Endothelial cell of umbilical vein (primary cell): Measurements from ENCODE around the gene THOC5. TPM values are rescaled to one million over a fixed set of nuclear protein-coding genes. Genes with fewer than 3 reads are reported as not detected.

Source experiments
- BruUV-seq: library from RNA; stranded (reverse); fragments of 400-500 nt; replicated peaks from 2 replicates; lab custom pipeline; 2021; lab: Mats Ljungman, UMichigan
- CTCF ChIA-PET: fragments of 300-600, 350-600 bp; sonication (Branson Sonifier 250); formaldehyde crosslinking; loops from one replicate; lab custom pipeline; 2021; ENCODE audit warnings: antibody characterized with exemption, inconsistent platforms; lab: Charles Lee
- POLR2A ChIA-PET: fragments of 300-600, 350-600 bp; sonication (Branson Sonifier 250); formaldehyde crosslinking; loops from one replicate; lab custom pipeline; 2021; ENCODE audit warnings: antibody characterized with exemption, inconsistent platforms; lab: Charles Lee
- DNase-seq: peaks from one replicate; pipeline ENCODE4 v3.0.0-alpha.2; 2011; ENCODE audit warnings: low read depth, low spot score
- FAIRE-seq: peaks from 2 replicates; lab custom pipeline; 2011; peaks lifted over from hg19 to GRCh38; lab: Jason Lieb, UNC
- H2AFZ ChIP-seq: 2 replicates; pipeline ENCODE4 v1.6.0; 2012; ENCODE audit warnings: low read depth, low read length, control low read depth, inconsistent platforms
- H3K27ac ChIP-seq: 2 replicates; pipeline ENCODE4 v1.5.1; 2011; ENCODE audit warnings: low read depth, mild to moderate bottlenecking, control low read depth, low read length, moderate library complexity; ENCODE audit not compliant: insufficient read depth
- H3K27me3 ChIP-seq, 2 experiments: 2 replicates each; pipeline versions ENCODE4 v1.6.0 to v1.6.1; 2011; ENCODE audit warnings: low read length in 2 of 2, mixed read lengths in 1 of 2; ENCODE audit not compliant: control insufficient read depth in 2 of 2, insufficient read depth in 2 of 2
- H3K36me3 ChIP-seq, 2 experiments: 2 replicates in 1 of 2; 3 replicates in 1 of 2; pipeline ENCODE4 v1.5.1; 2011; ENCODE audit warnings: low read length in 2 of 2, mild to moderate bottlenecking in 1 of 2, moderate library complexity in 1 of 2; ENCODE audit not compliant: control insufficient read depth in 2 of 2, insufficient read depth in 2 of 2; ENCODE audit errors: extremely low read depth in 1 of 2
- H3K4me1 ChIP-seq: 3 replicates; pipeline ENCODE4 v1.5.1; 2011; ENCODE audit warnings: mild to moderate bottlenecking, low read length; ENCODE audit not compliant: control insufficient read depth, insufficient read depth; ENCODE audit errors: extremely low read depth
- H3K4me2 ChIP-seq: 2 replicates; pipeline ENCODE4 v1.6.1; 2011; ENCODE audit warnings: low read length, control low read depth, mixed read lengths; ENCODE audit not compliant: insufficient read depth
- H3K4me3 ChIP-seq, 3 experiments: fragments of 200-600 bp in 1 of 3; sonication (generic), shearing (Covaris generic) in 1 of 3; replicated peaks in 1 of 3; 2 replicates each; pipeline ENCODE4 v1.5.1; 2011 to 2016; ENCODE audit warnings: control low read depth in 3 of 3, low read length in 3 of 3, mild to moderate bottlenecking in 2 of 3, inconsistent platforms in 1 of 3, low read depth in 1 of 3, moderate library complexity in 1 of 3; ENCODE audit not compliant: insufficient read depth in 1 of 3
- H3K79me2 ChIP-seq: 2 replicates; pipeline ENCODE4 v1.6.0; 2012; ENCODE audit warnings: low read length, inconsistent platforms; ENCODE audit not compliant: control insufficient read depth, insufficient read depth
- H3K9ac ChIP-seq: replicated peaks from 2 replicates; pipeline ENCODE3; 2011; ENCODE audit warnings: low read length, control low read depth; ENCODE audit not compliant: insufficient read depth; ENCODE audit errors: extremely low read depth
- H3K9me1 ChIP-seq: replicated peaks from 3 replicates; pipeline ENCODE4 v1.6.0; 2011; ENCODE audit warnings: mild to moderate bottlenecking, low read length; ENCODE audit not compliant: control insufficient read depth, insufficient read depth; ENCODE audit errors: extremely low read depth
- H3K9me3 ChIP-seq: replicated peaks from 2 replicates; pipeline ENCODE4 v1.5.1; 2012; ENCODE audit warnings: low read length, inconsistent platforms; ENCODE audit not compliant: control insufficient read depth, insufficient read depth
- H4K20me1 ChIP-seq: replicated peaks from 2 replicates; pipeline ENCODE3; 2011; ENCODE audit warnings: mild to moderate bottlenecking, low read length; ENCODE audit not compliant: control insufficient read depth, insufficient read depth; ENCODE audit errors: extremely low read depth
- EZH2 ChIP-seq: IDR thresholded peaks from 2 replicates; pipeline ENCODE4 v1.6.1; 2012; ENCODE audit warnings: borderline replicate concordance, low read depth, mild to moderate bottlenecking, moderate library complexity, low read length, inconsistent platforms; ENCODE audit not compliant: severe bottlenecking
- FOS ChIP-seq: IDR thresholded peaks from 2 replicates; pipeline ENCODE4 v1.6.1; 2011; ENCODE audit warnings: mild to moderate bottlenecking, low read length, moderate library complexity, borderline replicate concordance; ENCODE audit not compliant: insufficient read depth
- GATA2 ChIP-seq: IDR thresholded peaks from 2 replicates; pipeline ENCODE4 v1.7.0; 2011; ENCODE audit warnings: low read depth, mild to moderate bottlenecking, moderate library complexity, mixed read lengths, low read length; ENCODE audit not compliant: insufficient read length, insufficient read depth
- JUN ChIP-seq: IDR thresholded peaks from 2 replicates; pipeline ENCODE4 v1.6.1; 2011; ENCODE audit warnings: borderline replicate concordance, low read depth; ENCODE audit not compliant: insufficient read length, insufficient read depth
- MYC ChIP-seq: IDR thresholded peaks from one replicate; pipeline ENCODE4 v1.6.1; 2011; ENCODE audit warnings: mild to moderate bottlenecking, low read depth, low read length
- POLR2A ChIP-seq: IDR thresholded peaks from 2 replicates; pipeline ENCODE4 v1.6.1; 2012; ENCODE audit warnings: low read depth, mild to moderate bottlenecking, control low read depth, low read length
- POLR2AphosphoS5 ChIP-seq: IDR thresholded peaks from 2 replicates; pipeline ENCODE4 v1.6.1; 2012; ENCODE audit warnings: low read depth, mild to moderate bottlenecking, control low read depth, low read length, moderate library complexity; ENCODE audit not compliant: insufficient read depth
- dilution Hi-C: fragments of 300-500 bp; cut with MboI; formaldehyde crosslinking; loops from one replicate; pipeline ENCODE4 v1.15.0; 2019; ENCODE audit warnings: low sequenced_read_pairs; ENCODE audit not compliant: extremely low pct_ligation_motif_present
- intact Hi-C: fragments of 100-400 bp; cut with micrococcal nuclease; formaldehyde crosslinking; loops from one replicate; pipeline ENCODE4 v1.10.0; 2022
- polyA plus RNA-seq, 4 experiments: library from polyadenylated mRNA; depleted of rRNA in 3 of 4; stranded (reverse) in 3 of 4; unstranded in 1 of 4; fragments of >200 nt; gene quantifications; 2 replicates each; pipeline versions ENCODE4 v1.2.1 to v1.2.3, GENCODE V29; 2011 to 2012; ENCODE audit warnings: missing spikeins in 1 of 4
- total RNA-seq: library from RNA; stranded (reverse); gene quantifications from 2 replicates; pipeline ENCODE4 v1.2.3, GENCODE V29; 2021
- TF ChIP-seq, protein P1 (sequence below): IDR thresholded peaks from 2 replicates; pipeline ENCODE4 v1.6.1; 2011; ENCODE audit not compliant: insufficient read depth, insufficient read length
- TF ChIP-seq, protein P2 (sequence below), 2 donors: IDR thresholded peaks; 1 replicate in 1 of 2; 2 replicates in 1 of 2; pipeline ENCODE4 v1.5.1; 2011; ENCODE audit warnings: low read length in 2 of 2, mild to moderate bottlenecking in 2 of 2, moderate library complexity in 2 of 2, control low read depth in 1 of 2, inconsistent platforms in 1 of 2, low read depth in 1 of 2; ENCODE audit not compliant: insufficient read depth in 1 of 2; ENCODE audit errors: extremely low read depth in 1 of 2

The THOC5 gene
- total and polyA plus RNA-seq, 2 donors (not counting 3 experiments of a cell fraction or from before 2014, with no cell fraction given) = 35.0 to 82.9 TPM

DNA sequence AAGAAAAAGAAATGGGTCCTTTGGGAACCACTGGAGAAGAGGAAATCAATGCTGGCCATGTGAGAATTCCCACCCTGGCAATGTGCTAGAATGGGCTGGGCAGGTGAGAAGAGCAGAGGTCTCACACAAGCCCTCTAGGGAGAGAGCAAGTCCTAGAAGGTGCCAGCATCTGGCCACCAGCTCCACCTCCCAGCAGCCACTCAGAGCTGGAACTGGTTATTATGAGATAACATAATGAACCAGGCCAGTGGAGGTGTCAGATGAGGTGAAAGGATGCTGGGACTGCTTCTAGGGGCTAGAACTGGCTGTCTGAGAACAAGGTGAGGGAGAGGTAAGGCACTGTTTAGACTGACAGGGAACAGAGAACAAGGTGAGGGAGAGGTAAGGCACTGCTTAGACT lies 44.3 kb downstream of the THOC5 start:
- intact Hi-C loops = no loop called here
- TF ChIP-seq MYC = no peak
- no peak for TF ChIP-seq POLR2A
- TF ChIP-seq, protein P1, sequence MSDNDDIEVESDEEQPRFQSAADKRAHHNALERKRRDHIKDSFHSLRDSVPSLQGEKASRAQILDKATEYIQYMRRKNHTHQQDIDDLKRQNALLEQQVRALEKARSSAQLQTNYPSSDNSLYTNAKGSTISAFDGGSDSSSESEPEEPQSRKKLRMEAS = no peak
- no peak for TF ChIP-seq POLR2AphosphoS5
- TF ChIP-seq FOS = no peak
- TF ChIP-seq GATA2 = no peak
- no peak for TF ChIP-seq JUN
- DNase-seq (no peak), FAIRE-seq (no peak)
- ChIA-PET POLR2A (interaction anchor here (0.7 kb wide), 1 partner anchor 229 kb away, joined by 3 read pairs; no protein-coding TSS in a partner anchor), CTCF (interaction anchor here (1.3 kb wide), 1 partner anchor 12 kb away, joined by 3 read pairs; no protein-coding TSS in a partner anchor)
- Histone ChIP-seq H3K79me2 (no peaks in the 10 kb centered on the region), H3K36me3 (peaks cover 16 to 34% of the 10 kb centered on the region in 2 experiments), H3K27me3 (no peaks in the 10 kb centered on the region), H3K4me2 (no peak overlapping the region), H3K9ac (no peak overlapping the region), H3K4me1 (no peaks in the 10 kb centered on the region), H2AFZ (no peak overlapping the region), H4K20me1 (no peaks in the 10 kb centered on the region), H3K27ac (no peak overlapping the region), H3K9me3 (no peaks in the 10 kb centered on the region), H3K9me1 (no peaks in the 10 kb centered on the region), H3K4me3 (no peak overlapping the region)
- dilution Hi-C loops = no loop called here
- no TSS peak for BruUV-seq

DNA sequence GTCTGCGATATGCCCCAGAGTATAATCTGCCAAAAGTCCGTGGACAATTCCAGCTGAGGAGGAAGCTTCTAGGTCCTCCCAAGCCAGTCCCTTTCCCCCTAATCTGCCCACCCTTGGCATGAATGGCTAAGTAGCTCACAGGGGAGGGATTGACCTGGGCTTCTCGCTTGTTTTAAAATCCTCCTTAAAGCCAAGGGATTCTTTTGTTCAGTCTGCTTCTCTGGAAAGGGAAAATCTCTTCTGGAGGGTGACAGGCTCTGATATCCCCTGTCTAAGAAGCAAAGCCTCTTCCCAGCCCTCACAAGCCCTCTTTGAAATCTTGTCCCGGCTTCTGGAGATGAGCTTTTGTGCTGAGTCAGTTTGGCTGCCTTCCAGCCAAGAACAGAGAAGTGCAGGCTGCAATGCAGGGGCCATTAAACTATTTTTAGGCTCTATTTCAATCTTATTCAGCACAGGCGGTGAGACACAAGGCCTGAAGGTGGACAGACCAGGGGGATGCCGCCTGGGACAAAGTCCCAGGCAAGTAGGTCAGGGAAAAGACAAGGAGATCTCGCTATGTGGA lies 49.7 kb downstream of the THOC5 start:
- Histone ChIP-seq H3K9me3 (no peaks in the 10 kb centered on the region), H3K4me3 (no peak overlapping the region), H3K4me2 (no peak overlapping the region), H3K79me2 (no peaks in the 10 kb centered on the region), H3K27ac (no peak overlapping the region), H2AFZ (no peak overlapping the region), H4K20me1 (no peaks in the 10 kb centered on the region), H3K4me1 (no peaks in the 10 kb centered on the region), H3K9me1 (no peaks in the 10 kb centered on the region), H3K9ac (no peak overlapping the region), H3K27me3 (no peaks in the 10 kb centered on the region), H3K36me3 (peaks cover 4 to 7% of the 10 kb centered on the region in 2 experiments)
- ChIA-PET POLR2A (no interaction called here), CTCF (interaction anchor here (0.7 to 1.0 kb wide), 2 partner anchors 17 to 34 kb away, joined by 4 read pairs; no protein-coding TSS in a partner anchor)
- no peak for DNase-seq
- no peak for FAIRE-seq
- no peak for TF ChIP-seq JUN
- no peak for TF ChIP-seq EZH2
- no peak for TF ChIP-seq GATA2
- TF ChIP-seq POLR2AphosphoS5 = no peak
- TF ChIP-seq POLR2A = no peak
- TF ChIP-seq, protein P1 = no peak
- TF ChIP-seq, protein P2, sequence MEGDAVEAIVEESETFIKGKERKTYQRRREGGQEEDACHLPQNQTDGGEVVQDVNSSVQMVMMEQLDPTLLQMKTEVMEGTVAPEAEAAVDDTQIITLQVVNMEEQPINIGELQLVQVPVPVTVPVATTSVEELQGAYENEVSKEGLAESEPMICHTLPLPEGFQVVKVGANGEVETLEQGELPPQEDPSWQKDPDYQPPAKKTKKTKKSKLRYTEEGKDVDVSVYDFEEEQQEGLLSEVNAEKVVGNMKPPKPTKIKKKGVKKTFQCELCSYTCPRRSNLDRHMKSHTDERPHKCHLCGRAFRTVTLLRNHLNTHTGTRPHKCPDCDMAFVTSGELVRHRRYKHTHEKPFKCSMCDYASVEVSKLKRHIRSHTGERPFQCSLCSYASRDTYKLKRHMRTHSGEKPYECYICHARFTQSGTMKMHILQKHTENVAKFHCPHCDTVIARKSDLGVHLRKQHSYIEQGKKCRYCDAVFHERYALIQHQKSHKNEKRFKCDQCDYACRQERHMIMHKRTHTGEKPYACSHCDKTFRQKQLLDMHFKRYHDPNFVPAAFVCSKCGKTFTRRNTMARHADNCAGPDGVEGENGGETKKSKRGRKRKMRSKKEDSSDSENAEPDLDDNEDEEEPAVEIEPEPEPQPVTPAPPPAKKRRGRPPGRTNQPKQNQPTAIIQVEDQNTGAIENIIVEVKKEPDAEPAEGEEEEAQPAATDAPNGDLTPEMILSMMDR (IDR thresholded peaks at IDR 0.05; ENCODE audit: extremely low read depth in 1 of 2, insufficient read depth in 1 of 2, low read depth in 1 of 2, low read length in 2 of 2) = no peak
- TF ChIP-seq MYC = no peak
- no peak for TF ChIP-seq FOS
- dilution Hi-C loops = no loop called here
- BruUV-seq = no TSS peak
- intact Hi-C loops = loop anchor here (5.0 kb wide), 1 partner anchor 107 kb away; no protein-coding TSS in a partner anchor
